Measurements from ENCODE around the gene TXNL4A.
A peak's percentile ranks its signal among the peaks of the same experiment; 100 is the strongest.

DNA sequence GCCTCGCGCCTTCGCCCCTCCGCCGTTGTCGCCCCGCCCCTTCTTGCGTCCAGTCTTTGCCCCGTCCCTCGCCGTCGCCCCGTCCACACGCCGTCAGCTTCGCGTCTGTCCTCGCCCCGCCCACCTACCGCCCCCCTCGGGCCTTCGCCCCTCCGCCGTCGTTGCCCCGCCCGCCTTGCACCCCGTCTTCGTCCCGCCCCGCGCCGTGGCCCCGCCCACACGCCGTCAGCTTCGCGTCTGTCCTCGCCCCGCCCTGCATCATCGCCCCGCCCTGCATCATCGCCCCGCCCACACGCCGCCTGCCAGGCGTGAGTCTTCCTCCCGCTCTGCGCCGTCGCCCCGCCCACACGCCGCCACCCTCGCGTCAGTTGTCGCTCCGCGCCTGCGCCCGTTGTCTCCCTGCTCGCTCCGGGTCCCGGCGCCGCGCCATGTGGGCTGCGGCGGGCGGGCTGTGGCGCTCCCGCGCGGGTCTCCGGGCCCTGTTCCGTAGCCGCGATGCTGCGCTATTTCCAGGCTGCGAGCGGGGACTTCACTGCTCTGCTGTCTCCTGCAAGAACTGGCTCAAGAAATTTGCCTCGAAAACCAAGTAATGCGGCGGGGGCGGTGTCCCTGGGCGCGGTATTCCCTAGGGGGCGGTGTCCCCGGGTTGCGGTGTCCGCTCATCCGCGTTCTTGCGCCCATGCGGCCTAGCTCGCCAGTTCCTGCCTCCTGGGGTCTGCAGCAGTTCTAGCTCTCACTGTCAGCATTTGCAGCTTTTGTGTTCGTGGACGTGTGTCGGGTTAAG, 45.9 kb upstream of the TXNL4A start, which contains the start of gene RBFA:
- TF ChIP-seq CTCF (IDR thresholded peaks at IDR 0.05): peak; percentile 51 to 55 (median 53)
- peak; percentile 73 for TF ChIP-seq POLR2A (IDR thresholded peaks at IDR 0.05)

All from right lobe of liver (tissue), 4 donors.